Glutamatergic neuron (in vitro differentiated cells): Measurements from ENCODE around the gene ANKRD6. TPM values are rescaled to one million over a fixed set of nuclear protein-coding genes. Genes with fewer than 3 reads are reported as not detected.

Experiments
- DNase-seq: peaks from one replicate; pipeline ENCODE4 v3.0.0; 2022
- H3K27ac Mint-ChIP-seq: one replicate; pipeline ENCODE4 v1.8.0; 2020; ENCODE audit warnings: mild to moderate bottlenecking, mixed read lengths, inconsistent platforms; ENCODE audit not compliant: unreplicated experiment
- H3K27me3 Mint-ChIP-seq: one replicate; pipeline ENCODE4 v1.8.0; 2020; ENCODE audit warnings: mild to moderate bottlenecking, moderate library complexity, mixed read lengths, inconsistent platforms; ENCODE audit not compliant: unreplicated experiment
- H3K36me3 Mint-ChIP-seq: one replicate; pipeline ENCODE4 v1.8.0; 2020; ENCODE audit warnings: mild to moderate bottlenecking, mixed read lengths, inconsistent platforms; ENCODE audit not compliant: unreplicated experiment
- H3K4me1 Mint-ChIP-seq: one replicate; pipeline ENCODE4 v1.8.0; 2020; ENCODE audit warnings: mild to moderate bottlenecking, low read depth, mixed read lengths, inconsistent platforms; ENCODE audit not compliant: unreplicated experiment
- H3K4me3 Mint-ChIP-seq: one replicate; pipeline ENCODE4 v1.8.0; 2020; ENCODE audit warnings: mild to moderate bottlenecking, mixed read lengths, inconsistent platforms; ENCODE audit not compliant: unreplicated experiment
- H3K9me3 Mint-ChIP-seq: one replicate; pipeline ENCODE4 v1.8.0; 2020; ENCODE audit warnings: mild to moderate bottlenecking, moderate library complexity, mixed read lengths, inconsistent platforms; ENCODE audit not compliant: unreplicated experiment
- total RNA-seq: library from RNA; stranded (reverse); fragmentation: NEBNext Ultra II Directional; extraction: Animal tissue kit (Norgen Biotek cat#: 25700); gene quantifications from one replicate; pipeline ENCODE4 v1.2.1, GENCODE V29; 2021; ENCODE audit not compliant: unreplicated experiment
- TF ChIP-seq, protein P1 (sequence below): fragments of 200-600 bp; sonication (generic); IDR thresholded peaks from one replicate; pipeline ENCODE4 v1.5.0; 2021; ENCODE audit not compliant: partially characterized antibody, unreplicated experiment

The ANKRD6 gene
- total RNA-seq, 1 donor from 2014 or later = 31.9 TPM

DNA sequence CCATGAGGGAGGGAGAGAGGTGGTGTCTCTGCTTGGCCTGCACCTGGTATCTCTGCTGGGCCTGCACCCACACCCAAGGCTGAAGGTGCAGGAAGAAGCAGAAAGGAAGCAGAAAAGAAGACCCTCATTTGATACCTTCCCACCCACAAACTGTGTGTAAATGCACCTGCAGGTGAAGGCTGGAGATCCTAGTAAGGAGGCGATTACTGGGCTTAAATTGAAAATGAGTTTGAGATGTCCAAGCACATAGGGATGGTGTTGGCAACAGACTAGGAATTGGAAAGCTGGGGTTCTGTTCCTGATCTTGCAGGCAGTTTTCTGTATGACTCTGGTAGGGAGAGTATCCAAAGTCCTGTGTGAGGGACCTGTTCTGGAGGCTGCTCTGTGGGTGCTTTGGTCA lies 130.9 kb downstream of the ANKRD6 start:
- peaks cover 62% of the 10 kb centered on the region for H3K4me1 Mint-ChIP-seq
- no peaks in the 10 kb centered on the region for H3K36me3 Mint-ChIP-seq
- TF ChIP-seq, protein P1, sequence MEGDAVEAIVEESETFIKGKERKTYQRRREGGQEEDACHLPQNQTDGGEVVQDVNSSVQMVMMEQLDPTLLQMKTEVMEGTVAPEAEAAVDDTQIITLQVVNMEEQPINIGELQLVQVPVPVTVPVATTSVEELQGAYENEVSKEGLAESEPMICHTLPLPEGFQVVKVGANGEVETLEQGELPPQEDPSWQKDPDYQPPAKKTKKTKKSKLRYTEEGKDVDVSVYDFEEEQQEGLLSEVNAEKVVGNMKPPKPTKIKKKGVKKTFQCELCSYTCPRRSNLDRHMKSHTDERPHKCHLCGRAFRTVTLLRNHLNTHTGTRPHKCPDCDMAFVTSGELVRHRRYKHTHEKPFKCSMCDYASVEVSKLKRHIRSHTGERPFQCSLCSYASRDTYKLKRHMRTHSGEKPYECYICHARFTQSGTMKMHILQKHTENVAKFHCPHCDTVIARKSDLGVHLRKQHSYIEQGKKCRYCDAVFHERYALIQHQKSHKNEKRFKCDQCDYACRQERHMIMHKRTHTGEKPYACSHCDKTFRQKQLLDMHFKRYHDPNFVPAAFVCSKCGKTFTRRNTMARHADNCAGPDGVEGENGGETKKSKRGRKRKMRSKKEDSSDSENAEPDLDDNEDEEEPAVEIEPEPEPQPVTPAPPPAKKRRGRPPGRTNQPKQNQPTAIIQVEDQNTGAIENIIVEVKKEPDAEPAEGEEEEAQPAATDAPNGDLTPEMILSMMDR = no peak
- peaks cover 2% of the 10 kb centered on the region for H3K9me3 Mint-ChIP-seq
- no peak overlapping the region for H3K4me3 Mint-ChIP-seq
- peak overlapping the region; percentile 6 for H3K27ac Mint-ChIP-seq
- DNase-seq = no peak
- peaks cover 2% of the 10 kb centered on the region for H3K27me3 Mint-ChIP-seq

DNA sequence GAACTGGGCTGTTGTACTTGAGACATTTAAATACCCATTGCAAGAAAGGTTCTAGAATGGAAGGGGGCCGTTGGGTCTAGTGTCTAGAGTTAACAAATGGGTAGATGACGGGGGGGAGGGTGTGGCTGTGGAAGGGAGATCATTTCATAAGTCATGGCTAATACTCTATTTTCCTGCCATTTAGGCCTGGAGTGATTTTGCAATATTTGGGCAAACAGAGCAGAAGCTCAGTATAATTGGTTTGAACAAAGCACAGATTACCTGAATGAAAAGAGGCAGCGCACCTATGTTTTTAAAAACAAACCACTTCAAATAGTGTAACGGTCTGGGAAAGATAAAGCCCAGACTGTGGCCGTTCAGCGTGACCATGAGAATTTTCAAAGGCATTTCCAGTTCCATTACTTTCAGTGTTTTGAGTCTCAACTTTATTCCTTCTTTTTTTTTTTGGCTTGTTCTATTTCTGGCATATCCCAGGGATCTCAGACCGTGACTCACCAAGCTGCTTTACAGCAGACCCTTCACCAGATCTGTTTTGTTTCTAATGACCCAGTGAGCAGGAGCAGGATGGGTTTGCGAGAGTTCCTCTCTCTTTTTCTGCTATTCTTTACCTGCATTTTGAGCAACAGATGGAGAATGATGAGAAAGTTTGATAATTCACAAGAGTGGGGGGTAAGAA lies 131.9 kb downstream of the ANKRD6 start:
- H3K4me1 Mint-ChIP-seq = peaks cover 62% of the 10 kb centered on the region

DNA sequence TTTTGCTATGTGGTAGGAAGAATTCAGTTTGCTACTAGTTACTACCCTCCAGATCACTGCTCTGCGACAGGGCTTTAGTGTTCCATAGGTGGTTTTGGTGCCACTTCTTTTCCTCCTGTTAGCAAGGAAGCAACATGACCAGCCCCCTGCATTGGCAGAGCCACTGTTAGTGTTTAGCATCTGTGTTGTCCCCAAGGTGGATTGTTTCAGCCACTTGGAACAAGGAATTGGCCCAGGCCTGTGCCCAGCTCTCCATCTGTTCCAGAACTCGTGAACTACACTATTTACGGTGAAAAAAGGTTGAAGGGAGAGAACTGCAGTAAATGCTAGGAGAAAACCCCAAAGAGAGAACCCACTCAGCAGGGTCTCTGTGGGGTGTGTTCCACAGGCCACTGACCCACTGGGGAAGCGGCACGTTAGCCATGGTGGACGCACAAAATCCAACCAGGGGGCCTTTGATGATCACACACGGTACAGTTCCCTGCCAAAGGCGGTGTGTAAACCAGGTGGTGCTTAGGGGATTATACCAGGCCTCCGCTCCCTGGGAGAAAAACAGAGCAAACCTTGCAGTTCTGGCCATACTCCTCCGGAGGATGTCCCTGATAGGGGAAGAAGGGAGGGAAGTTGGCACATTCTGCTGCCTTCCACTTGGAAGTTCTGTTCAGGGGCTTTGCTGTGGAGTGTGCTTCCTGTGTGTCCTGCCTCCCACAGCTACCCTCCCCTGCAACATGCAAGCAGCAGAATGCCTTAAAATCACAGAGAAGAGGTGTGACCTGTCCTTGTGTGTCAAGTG lies 133.3 kb downstream of the ANKRD6 start:
- H3K27me3 Mint-ChIP-seq = peaks cover 2% of the 10 kb centered on the region
- no peak for DNase-seq
- peaks cover 60% of the 10 kb centered on the region for H3K4me1 Mint-ChIP-seq

More for the DNA sequence above, 131.9 kb downstream of the ANKRD6 start:
- Mint-ChIP-seq H3K27me3 (peaks cover 2% of the 10 kb centered on the region), H3K27ac (no peak overlapping the region), H3K4me3 (peak overlapping the region; percentile 56), H3K36me3 (no peaks in the 10 kb centered on the region), H3K9me3 (peaks cover 2% of the 10 kb centered on the region)
- DNase-seq = no peak
- TF ChIP-seq, protein P1 = no peak

DNA sequence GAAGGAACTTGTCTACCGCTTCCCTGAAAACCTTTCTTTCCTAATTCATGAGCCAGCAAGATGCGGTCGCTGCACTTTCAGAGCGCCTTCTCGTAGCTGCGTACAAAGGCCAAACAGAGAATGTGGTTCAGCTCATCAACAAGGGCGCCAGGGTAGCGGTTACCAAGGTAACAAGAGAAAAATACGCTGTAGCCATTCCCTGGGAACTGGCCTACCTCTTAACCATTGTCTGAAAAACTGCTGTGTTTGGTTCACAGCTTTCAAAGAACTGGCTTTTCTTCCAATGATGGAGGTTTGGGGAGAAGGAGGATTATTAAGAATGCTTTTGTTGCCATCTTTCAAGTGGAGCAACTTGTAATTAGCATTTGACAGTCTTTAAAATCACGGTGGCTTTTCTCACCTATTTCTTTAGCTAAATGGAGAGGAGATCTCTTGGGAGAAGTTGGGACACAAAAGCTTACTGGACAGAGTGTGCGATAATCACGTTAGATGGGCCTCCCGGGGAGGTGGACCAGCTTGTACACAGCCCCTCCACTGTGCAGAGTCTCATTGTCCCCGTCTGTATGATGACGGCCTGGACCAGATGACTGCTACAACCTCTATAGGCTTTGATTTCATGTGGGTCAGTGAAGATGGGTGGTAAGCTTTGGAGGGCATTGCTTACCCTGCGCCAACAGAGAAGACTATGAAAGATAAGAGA lies 134.1 kb downstream of the ANKRD6 start:
- Mint-ChIP-seq H3K36me3 (no peaks in the 10 kb centered on the region), H3K27me3 (peaks cover 2% of the 10 kb centered on the region), H3K4me3 (peak overlapping the region; percentile 63), H3K4me1 (peaks cover 53% of the 10 kb centered on the region), H3K27ac (peak overlapping the region; percentile 76), H3K9me3 (peaks cover 2% of the 10 kb centered on the region)
- peak; percentile 41 for DNase-seq
- TF ChIP-seq, protein P1 = no peak

More for the DNA sequence above, 133.3 kb downstream of the ANKRD6 start:
- Mint-ChIP-seq H3K36me3 (no peaks in the 10 kb centered on the region), H3K9me3 (peaks cover 2% of the 10 kb centered on the region), H3K27ac (peak overlapping the region; percentile 76), H3K4me3 (peak overlapping the region; percentile 16)
- TF ChIP-seq, protein P1 = no peak
